Activated B cell treated with CpG ODN at 0.5 μM for 24 hours (primary cell): Measurements from ENCODE around the gene GPR108. TPM values are rescaled to one million over a fixed set of nuclear protein-coding genes. Genes with fewer than 3 reads are reported as not detected.

Source experiments
- ATAC-seq: fragments of 200-7000 bp; cut with Tn5 transposase; one replicate; pipeline ENCODE4 v1.10.0; 2021; ENCODE audit warnings: low read depth, mild to moderate bottlenecking, moderate library complexity
- CTCF ChIA-PET: fragments of 350-600 bp; sonication (Branson Sonifier 250); formaldehyde crosslinking; loops from one replicate; lab custom pipeline; 2021; ENCODE audit warnings: antibody characterized with exemption; lab: Charles Lee
- POLR2A ChIA-PET: fragments of 350-600 bp; sonication (Branson Sonifier 250); formaldehyde crosslinking; loops from one replicate; lab custom pipeline; 2021; ENCODE audit warnings: antibody characterized with exemption; lab: Charles Lee
- DNase-seq: peaks from one replicate; pipeline ENCODE4 v3.0.0; 2022
- H3K27ac Mint-ChIP-seq: one replicate; pipeline ENCODE4 v1.8.0; 2020; ENCODE audit warnings: mixed read lengths
- H3K27me3 Mint-ChIP-seq: one replicate; pipeline ENCODE4 v1.8.0; 2021; ENCODE audit warnings: mixed read lengths
- H3K36me3 Mint-ChIP-seq: one replicate; pipeline ENCODE4 v1.8.0; 2021; ENCODE audit warnings: low read depth, mixed read lengths
- H3K4me1 Mint-ChIP-seq: one replicate; pipeline ENCODE4 v1.8.0; 2021; ENCODE audit warnings: mixed read lengths
- H3K4me3 Mint-ChIP-seq: one replicate; pipeline ENCODE4 v1.8.0; 2020; ENCODE audit warnings: mild to moderate bottlenecking, mixed read lengths
- H3K9me3 Mint-ChIP-seq: one replicate; pipeline ENCODE4 v1.8.0; 2020; ENCODE audit warnings: mixed read lengths
- intact Hi-C: fragments of 100-400 bp; cut with micrococcal nuclease; formaldehyde crosslinking; loops from one replicate; pipeline ENCODE4 v1.15.1; 2024
- total RNA-seq: library from RNA; stranded (reverse); gene quantifications from 2 replicates; pipeline ENCODE4 v1.2.3, GENCODE V29; 2022
- TF ChIP-seq, protein P1 (sequence below): fragments of 200-600 bp; IDR thresholded peaks from one replicate; pipeline ENCODE4 v1.8.0; 2022; ENCODE audit warnings: antibody characterized with exemption, mild to moderate bottlenecking

Gene GPR108
- total RNA-seq, 1 donor from 2014 or later, result 55.6 TPM

DNA sequence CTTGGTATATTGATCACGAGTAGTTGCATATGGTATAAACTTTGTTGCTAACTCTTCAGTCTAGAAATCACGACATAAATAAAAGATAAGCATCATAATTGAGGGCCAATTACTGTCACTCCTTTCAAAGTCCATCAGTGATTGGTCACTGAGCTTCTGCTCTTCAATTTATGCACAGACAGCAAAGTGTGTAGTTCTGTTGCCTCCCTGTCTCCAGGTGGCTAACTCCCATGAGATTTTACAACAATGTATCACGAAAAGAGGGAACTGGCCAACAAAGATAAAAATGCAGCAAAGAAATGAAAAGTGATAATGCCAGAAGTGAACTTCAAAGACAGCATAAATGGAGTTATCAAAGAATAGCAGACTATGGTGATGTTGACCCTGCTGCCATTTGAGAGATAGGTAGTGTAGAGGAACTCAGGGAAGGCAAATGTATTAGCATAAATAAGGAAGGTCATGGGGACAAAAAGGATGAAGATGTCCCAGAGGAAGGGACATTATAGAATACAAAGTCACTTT, 54.7 kb downstream of the GPR108 start:
- intact Hi-C loops, result no loop called here
- Mint-ChIP-seq H3K9me3 (no peaks in the 10 kb centered on the region), H3K27me3 (peaks cover 6% of the 10 kb centered on the region), H3K36me3 (no peaks in the 10 kb centered on the region), H3K4me3 (no peak overlapping the region), H3K4me1 (peaks cover 4% of the 10 kb centered on the region), H3K27ac (no peak overlapping the region)
- CTCF ChIA-PET, result no interaction called here
- DNase-seq (no peak), ATAC-seq (no peak)
- POLR2A ChIA-PET, result interaction anchor here (0.7 kb wide), 1 partner anchor 10 kb away, joined by 3 read pairs; no protein-coding TSS in a partner anchor
- TF ChIP-seq, protein P1, sequence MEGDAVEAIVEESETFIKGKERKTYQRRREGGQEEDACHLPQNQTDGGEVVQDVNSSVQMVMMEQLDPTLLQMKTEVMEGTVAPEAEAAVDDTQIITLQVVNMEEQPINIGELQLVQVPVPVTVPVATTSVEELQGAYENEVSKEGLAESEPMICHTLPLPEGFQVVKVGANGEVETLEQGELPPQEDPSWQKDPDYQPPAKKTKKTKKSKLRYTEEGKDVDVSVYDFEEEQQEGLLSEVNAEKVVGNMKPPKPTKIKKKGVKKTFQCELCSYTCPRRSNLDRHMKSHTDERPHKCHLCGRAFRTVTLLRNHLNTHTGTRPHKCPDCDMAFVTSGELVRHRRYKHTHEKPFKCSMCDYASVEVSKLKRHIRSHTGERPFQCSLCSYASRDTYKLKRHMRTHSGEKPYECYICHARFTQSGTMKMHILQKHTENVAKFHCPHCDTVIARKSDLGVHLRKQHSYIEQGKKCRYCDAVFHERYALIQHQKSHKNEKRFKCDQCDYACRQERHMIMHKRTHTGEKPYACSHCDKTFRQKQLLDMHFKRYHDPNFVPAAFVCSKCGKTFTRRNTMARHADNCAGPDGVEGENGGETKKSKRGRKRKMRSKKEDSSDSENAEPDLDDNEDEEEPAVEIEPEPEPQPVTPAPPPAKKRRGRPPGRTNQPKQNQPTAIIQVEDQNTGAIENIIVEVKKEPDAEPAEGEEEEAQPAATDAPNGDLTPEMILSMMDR, result no peak

DNA sequence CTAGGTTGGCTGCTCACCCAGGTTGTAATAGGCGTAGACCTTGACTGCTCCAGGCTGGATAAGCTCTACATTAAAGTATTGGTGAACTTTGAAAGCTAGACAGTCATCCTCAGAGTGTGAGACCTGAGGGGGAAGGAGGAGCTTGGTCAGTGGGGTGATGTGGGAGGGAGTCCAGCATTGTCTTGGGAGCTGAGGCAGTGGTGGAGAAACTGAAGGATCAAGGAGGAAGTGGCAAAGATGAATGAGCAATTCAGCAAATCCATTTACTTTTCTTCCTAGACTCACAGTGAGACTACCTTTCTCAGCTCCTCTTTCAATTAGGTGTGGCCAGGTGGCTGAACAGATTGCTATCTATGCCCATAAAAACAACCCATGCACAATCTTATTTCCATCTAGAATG, 57.2 kb downstream of the GPR108 start:
- TF ChIP-seq, protein P1, result no peak
- intact Hi-C loops, result no loop called here
- CTCF ChIA-PET, result no interaction called here
- POLR2A ChIA-PET, result no interaction called here
- Mint-ChIP-seq H3K36me3 (no peaks in the 10 kb centered on the region), H3K4me1 (peaks cover 8% of the 10 kb centered on the region), H3K27ac (no peak overlapping the region), H3K4me3 (no peak overlapping the region), H3K27me3 (peaks cover 15% of the 10 kb centered on the region), H3K9me3 (no peaks in the 10 kb centered on the region)
- DNase-seq, result no peak
- ATAC-seq, result no peak

Other genes with a start within 250 kb of the GPR108 start
- 13.2 and 16.8 TPM in 2 replicates for gene TUBB4A, start 235.3 kb downstream of the GPR108 start, total RNA-seq
- gene TNFSF9, start 206.6 kb downstream of the GPR108 start, total RNA-seq, result 6.0 and 7.1 TPM in 2 replicates
- 29.3 and 29.7 TPM in 2 replicates for gene CD70, start 146.4 kb downstream of the GPR108 start, total RNA-seq
- gene TNFSF14, start 67.4 kb downstream of the GPR108 start, total RNA-seq, result 0.64 and 0.73 TPM in 2 replicates
- 0.44 and 0.53 TPM in 2 replicates for gene C3, start 16.9 kb downstream of the GPR108 start, total RNA-seq
- 94.7 and 101 TPM in 2 replicates for gene TRIP10, start 2.1 kb upstream of the GPR108 start, total RNA-seq
- gene SH2D3A, start 29.9 kb upstream of the GPR108 start, total RNA-seq, result 18.7 and 22.6 TPM in 2 replicates
- 105 and 121 TPM in 2 replicates for gene VAV1, start 35.1 kb upstream of the GPR108 start, total RNA-seq
- 0.15 and 0.18 TPM in 2 replicates for gene ADGRE1, start 150.0 kb upstream of the GPR108 start, total RNA-seq